IPS-NIHi11 (cell line): ENCODE data around the gene F9.

Source experiments
- DNase-seq: peaks from one replicate; pipeline ENCODE4 v3.0.0; 2012; ENCODE audit warnings: mixed read lengths, low spot score

Gene F9

GRCh38 chrX:139600105-139600504, 69.6 kb downstream of the F9 start:
- DNase-seq, result no peak
